Lower leg skin (tissue), 3 donors: ENCODE measurements around the gene SEC61G.

ENCODE experiments used
- CTCF ChIP-seq, 3 donors: fragments of 450-650 bp; IDR thresholded peaks; one replicate each; pipeline ENCODE4 v1.5.1; 2016; ENCODE audit warnings: antibody characterized with exemption in 3 of 3, mild to moderate bottlenecking in 3 of 3, moderate library complexity in 2 of 3
- POLR2A ChIP-seq, 2 donors: fragments of 450-650 bp; IDR thresholded peaks; one replicate each; pipeline ENCODE4 v1.6.1; 2016 to 2017; ENCODE audit warnings: antibody characterized with exemption in 2 of 2, mild to moderate bottlenecking in 1 of 2, moderate library complexity in 1 of 2

GRCh38 chr7:54757711-54758110 lies 1.3 kb downstream of the SEC61G start:
- TF ChIP-seq CTCF (IDR thresholded peaks at IDR 0.05) (no peak), POLR2A (IDR thresholded peaks at IDR 0.05) (no peak)
